Right hindlimb (tissue), 1 donor: ENCODE results near the gene MEGF9.
A peak's percentile ranks its signal among the peaks of the same experiment; 100 is the strongest.

Experiments
- DNase-seq: peaks from one replicate; pipeline ENCODE4 v3.0.0-alpha.2; 2018

MEGF9 gene

GRCh38 chr9:120616966-120617935, 97.0 kb downstream of the MEGF9 start:
- no peak for DNase-seq

GRCh38 chr9:120612218-120612617, 102.1 kb downstream of the MEGF9 start:
- DNase-seq: no peak

DNA sequence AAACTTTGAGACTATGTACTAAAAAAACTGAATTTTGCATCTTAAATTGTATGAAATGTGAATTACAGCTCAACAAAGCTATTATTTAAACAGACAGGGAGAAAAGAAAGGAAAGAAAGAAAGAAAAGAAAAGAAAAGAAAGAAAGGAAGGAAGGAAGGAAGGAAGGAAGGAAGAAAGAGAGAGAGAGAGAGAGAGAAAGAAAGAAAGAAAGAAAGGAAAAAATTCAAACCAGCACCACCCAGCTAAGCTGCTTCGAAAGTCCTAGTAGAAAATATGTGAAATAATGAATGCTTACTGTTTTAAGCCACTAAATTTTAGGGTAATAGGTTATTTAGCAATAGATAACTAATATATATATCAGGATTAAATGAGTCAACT, 102.6 kb downstream of the MEGF9 start:
- no peak for DNase-seq

DNA sequence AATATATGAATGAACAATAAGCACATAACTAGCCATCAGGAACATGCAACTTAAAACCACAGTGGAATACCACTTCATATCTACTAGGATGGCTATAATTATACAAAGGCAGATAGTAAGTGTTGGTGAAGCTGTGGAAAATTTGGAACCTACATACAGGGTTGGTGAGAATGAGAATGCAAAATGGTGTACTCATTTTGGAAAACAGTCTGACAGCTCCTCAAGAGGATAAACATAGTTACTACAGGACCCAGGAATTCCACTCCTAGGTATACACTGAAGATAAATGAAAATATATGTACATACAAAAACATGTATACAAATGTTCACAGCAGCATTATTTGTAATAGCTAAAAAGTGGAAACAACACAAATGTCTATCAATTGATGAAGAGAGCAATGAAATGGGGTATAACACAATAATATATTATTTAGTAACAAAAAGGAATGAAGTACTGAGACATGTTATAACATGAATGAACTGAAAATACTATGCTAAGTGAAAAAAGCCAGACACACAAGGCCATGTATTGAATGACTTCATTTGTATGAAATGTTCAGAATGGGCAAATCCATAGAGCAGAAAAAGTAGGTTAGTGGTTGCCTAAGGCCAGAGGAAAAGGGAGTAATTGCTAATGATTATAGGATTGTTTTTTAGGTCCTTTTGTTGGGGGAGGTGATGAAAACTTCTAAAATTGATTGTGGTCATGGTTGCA, 103.1 kb downstream of the MEGF9 start:
- no peak for DNase-seq

GRCh38 chr9:120609636-120610035, 104.6 kb downstream of the MEGF9 start:
- no peak for DNase-seq

DNA sequence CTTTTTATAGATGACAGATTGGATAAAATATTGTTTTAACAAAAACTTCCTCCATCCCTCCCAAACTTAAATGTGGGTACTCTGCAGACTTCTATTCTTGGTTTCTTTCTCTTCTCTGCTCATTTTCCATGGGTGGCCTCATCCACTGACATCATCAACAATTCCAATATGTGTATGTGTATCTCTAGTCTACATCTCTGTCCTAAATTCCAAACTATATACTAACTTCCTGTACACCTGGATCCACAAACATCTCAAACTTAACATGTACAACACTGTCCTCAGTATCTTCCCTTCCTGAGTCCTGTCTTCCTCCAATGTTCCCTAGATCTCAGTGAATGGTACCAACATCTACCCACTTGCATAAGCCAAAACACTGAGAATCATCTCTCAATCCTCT, 105.8 kb downstream of the MEGF9 start:
- DNase-seq: no peak

DNA sequence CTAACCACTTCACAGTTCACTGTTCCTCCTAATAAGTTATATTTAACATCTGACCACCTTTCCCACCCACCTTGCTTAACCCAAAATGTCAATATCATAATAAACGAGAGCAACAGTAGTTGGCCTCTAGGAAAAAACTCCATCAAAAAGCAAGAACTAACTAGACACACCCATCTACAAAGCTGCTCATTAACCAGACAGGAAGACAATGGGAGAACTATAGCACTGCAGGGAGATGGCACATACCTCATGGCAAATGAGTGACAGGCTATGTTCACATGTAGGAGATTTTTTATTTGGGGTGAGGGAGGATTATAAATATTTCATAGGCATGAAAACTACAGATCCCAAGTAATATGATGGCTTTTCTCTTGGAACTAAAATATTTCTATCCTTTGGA, 110.7 kb downstream of the MEGF9 start:
- no peak for DNase-seq

GRCh38 chr9:120603010-120603409, 111.3 kb downstream of the MEGF9 start:
- no peak for DNase-seq

- no peak for DNase-seq
Observed at GRCh38 chr9:120593955-120594277, 120.4 kb downstream of the MEGF9 start.

DNA sequence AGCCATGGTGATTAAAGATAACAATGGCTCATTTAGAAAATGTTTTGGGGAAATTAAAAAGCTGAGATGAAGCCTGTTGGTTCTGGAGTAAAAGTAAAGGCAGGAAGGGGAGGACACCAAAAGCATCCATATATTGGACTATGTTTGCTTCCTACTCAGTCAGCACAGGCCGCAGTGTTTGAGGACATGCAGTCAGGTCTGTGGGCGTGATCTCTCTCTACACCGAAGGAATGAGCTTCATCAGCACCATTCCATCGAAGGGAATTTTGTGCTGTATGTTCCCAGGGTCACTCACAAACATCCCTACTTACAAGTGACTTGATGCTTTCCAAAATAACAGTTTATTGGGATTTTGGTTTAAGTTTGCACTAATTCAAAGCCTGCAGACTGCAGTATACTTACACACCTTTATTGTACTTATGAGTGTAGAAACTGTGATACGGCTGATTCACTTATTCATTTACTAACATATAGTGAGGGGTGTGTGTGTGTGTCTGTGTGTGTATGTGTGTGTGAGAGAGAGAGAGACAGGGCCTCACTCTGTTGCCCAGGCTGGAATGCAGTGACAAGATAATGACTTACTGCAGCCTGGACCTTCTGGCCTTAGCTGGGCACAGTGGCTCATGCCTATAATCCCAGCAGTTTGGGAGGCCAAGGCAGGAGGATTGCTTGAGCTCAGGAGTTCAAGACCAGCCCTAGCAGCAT, 120.9 kb downstream of the MEGF9 start:
- DNase-seq: no peak

- no peak for DNase-seq
Observed at GRCh38 chr9:120592210-120592609, 122.1 kb downstream of the MEGF9 start.

DNA sequence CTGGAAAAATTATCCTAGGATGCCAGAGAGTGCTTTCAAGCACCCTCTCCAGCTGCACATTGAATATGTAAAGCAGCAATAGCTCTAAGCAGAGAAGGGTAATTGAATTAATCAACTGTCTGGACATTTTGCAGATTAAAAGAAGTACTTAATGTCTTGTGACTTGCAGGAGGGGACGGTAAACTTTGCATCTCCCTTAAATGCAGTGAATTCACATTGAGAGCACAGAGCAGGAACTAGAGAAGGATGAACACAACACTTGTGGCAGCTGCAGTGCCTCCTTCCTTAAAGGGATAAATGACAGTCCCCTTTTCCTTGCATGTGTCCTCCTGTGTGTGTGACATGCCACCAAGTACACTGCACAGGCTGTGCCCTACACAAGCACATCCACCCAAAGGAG, 126.9 kb downstream of the MEGF9 start:
- no peak for DNase-seq

- peak; percentile 79 for DNase-seq
Observed at GRCh38 chr9:120583958-120584369, 130.3 kb downstream of the MEGF9 start.

DNA sequence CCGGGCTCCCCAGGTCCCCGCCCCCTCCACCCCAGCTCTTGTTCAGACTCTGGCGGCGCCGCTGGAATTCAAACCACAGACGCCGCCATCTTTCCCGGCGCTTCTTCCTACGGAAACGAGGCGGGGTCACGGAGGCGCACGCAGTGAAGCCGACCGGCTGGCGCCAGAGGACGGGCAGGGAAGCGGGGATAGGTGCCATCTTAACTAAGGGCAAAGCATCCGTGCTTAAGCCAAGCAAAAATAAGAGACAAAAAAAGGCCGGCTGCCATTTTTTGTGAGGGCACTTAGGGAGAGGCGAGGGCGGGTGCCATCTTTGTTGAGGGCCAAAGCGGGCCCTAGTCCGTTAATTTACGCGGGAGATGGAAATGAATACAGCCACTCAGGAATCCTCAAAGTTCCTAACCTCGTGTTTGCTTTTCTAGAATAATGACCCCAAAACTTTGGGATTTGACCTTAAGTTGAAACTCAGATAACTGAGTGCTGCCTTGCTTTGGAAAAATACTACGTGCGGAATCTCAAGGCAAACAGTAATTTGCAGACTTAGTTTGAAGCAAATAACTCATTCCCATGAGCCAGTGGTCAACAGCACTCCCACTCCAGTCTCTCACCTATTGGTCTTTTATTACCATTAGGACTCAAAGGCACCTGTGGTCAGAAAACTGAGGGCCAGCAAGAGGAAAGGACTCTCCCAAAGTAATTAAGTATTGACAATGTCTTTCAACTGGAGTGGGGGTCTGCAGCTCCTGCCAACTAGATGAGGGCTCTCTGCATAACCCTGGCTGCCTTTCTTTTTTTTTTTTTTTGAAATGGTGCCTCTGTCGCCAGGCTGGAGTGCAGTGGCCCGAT, 134.0 kb downstream of the MEGF9 start, which contains the start of gene CDK5RAP2:
CDK5RAP2 (minus strand) TSS at position 117 of the 846 bp plus-strand sequence. CDS start 189 bp downstream, outside the sequence.
- peak; percentile 97 for DNase-seq

DNA sequence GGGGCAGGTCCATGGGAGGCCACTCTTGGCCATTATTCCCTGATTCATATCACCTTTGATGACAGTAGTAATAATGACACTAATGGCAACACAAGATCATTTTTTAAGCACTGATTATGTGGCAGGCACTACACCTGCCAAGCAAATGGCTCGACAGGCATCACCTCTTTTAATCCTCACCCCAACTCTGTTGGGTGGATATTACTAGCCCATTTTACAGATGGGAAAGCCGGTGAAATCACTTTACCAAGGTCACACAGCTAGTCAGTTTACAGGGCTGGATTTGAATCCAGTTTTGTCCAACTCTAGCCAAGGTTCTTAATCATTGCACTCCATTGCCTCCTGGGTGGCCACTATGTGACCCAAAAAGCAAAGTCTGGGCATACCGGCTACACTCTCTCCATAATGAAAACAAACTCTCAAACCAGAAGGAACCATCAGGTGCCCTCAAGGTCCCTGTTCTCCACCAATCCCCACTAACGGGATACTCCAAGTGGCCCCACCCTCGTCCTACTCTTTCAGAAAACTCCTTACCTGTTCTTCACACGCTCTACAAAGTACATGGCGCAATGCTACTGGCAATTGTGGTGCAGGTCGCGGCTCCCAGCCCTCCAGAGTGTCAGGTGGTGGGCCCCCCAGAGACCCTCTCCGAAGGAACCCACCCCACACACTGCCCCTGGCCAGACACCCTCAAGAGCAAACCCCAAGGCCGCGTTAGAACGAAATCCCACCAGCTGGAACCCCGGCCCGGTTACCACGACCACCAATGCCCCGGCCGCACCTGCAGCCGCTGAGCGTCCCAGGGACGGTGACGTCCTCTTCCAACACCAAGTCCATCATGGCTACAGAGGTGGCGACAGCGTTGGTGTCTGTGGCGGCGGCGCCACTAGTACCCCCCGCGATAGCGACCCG, 134.9 kb downstream of the MEGF9 start:
- DNase-seq: no peak

GRCh38 chr9:120574473-120574872, 139.8 kb downstream of the MEGF9 start:
- no peak for DNase-seq

DNA sequence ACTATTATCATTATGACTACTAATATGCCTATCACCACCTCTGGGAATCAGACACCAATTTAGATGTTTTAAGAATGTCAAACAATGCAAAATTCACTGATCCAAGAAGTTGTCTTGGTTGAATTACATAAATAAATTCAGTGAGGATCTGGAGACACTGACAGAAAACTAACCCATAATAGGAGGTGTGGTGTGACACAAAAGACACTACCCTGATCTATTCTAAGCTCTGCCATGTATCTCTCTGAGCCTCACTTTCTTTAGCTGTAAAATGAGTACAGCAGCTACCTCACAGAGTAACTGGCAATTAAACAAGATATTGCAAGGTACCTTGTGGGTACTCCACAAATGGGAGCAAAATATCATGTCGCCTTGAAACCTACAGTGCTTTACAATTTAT, 141.8 kb downstream of the MEGF9 start:
- DNase-seq: no peak

- DNase-seq: peak; percentile 85
Observed at GRCh38 chr9:120571443-120572257, 142.6 kb downstream of the MEGF9 start.

GRCh38 chr9:120570296-120570695, 144.0 kb downstream of the MEGF9 start:
- no peak for DNase-seq

- DNase-seq: no peak
Observed at GRCh38 chr9:120569556-120569955, 144.7 kb downstream of the MEGF9 start.
